Skin epidermis (tissue), 12 donors: Measurements from ENCODE around the gene ZNF530.

Experiments used
- H3K27ac ChIP-seq, 21 experiments: fragments of 200-600 bp; sonication (generic) in 11 of 21; one replicate each; pipeline ENCODE4 v1.5.0; 2020; ENCODE audit warnings: mild to moderate bottlenecking in 3 of 21, inconsistent platforms in 2 of 21, moderate library complexity in 2 of 21
- H3K4me3 ChIP-seq, 7 experiments: fragments of 200-600 bp; sonication (generic) in 2 of 7; one replicate each; pipeline ENCODE4 v1.5.0; 2020; ENCODE audit warnings: inconsistent platforms in 2 of 7, mild to moderate bottlenecking in 2 of 7, moderate library complexity in 1 of 7

ZNF530 gene

DNA sequence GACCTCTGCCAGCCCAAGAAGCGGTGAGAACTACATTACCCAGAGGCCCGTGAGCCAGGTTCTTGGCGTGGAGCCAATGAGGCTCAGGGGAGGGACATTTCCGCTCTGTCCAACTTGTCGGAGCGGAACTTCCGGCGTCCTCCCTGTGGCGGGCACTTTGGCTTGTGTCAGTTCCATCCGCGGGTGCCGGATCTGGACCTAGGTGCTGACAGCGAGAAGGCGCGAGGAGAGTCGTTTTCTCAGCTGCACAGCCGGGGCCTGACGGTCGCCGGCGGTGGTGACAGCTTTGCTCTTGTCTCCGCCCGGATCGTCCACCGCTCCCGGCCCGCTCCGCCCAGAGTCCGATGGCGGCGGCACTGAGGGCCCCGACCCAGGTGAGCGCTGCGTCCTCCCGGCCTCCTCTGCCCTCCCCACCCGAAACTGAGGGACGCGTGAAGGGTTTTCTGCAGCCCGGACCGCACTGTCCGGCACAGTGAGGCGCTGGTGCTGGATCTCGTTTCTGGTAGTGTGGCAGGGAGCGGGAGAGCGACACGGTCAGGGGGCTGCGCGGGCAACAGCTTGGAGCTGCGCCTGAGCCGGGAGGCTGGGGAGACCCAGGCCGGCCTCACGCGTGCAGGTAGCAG is at the start of gene ZNF530:
ZNF530 (plus strand) TSS at position 125 of the 623 bp plus-strand sequence. CDS start 4,461 bp downstream, outside the sequence.
- Histone ChIP-seq H3K27ac (peak within 1 kb of the TSS in 18 of 21 experiments; percentile 7 to 80 (median 51)), H3K4me3 (peak within 1 kb of the TSS; percentile 71 to 93 (median 77))

GRCh38 chr19:57552432-57552831 is 47.3 kb upstream of the ZNF530 start:
- H3K4me3 ChIP-seq = no peak overlapping the region
- no peak overlapping the region for H3K27ac ChIP-seq

- Histone ChIP-seq H3K27ac (no peak overlapping the region), H3K4me3 (no peak overlapping the region)
Observed at GRCh38 chr19:57557659-57558058, 42.0 kb upstream of the ZNF530 start.

- H3K27ac ChIP-seq = peak overlapping the region in 3 of 21 experiments; percentile 72 to 91 (median 87)
- peak overlapping the region; percentile 57 to 95 (median 85) for H3K4me3 ChIP-seq
Observed at GRCh38 chr19:57558525-57558924, 41.2 kb upstream of the ZNF530 start.

- H3K4me3 ChIP-seq = peak overlapping the region; percentile 57 to 95 (median 85)
- H3K27ac ChIP-seq = peak overlapping the region in 18 of 21 experiments; percentile 23 to 91 (median 72)
Observed at GRCh38 chr19:57559008-57559403, 40.7 kb upstream of the ZNF530 start.

GRCh38 chr19:57559404-57560025 is 40.2 kb upstream of the ZNF530 start, which contains the start of gene ZNF550:
ZNF550 (minus strand) TSS chr19:57559863; CDS start chr19:57559682, 181 bp downstream.
- peak within 1 kb of the TSS; percentile 14 to 91 (median 72) for H3K27ac ChIP-seq
- H3K4me3 ChIP-seq = peak within 1 kb of the TSS; percentile 57 to 95 (median 85)

DNA sequence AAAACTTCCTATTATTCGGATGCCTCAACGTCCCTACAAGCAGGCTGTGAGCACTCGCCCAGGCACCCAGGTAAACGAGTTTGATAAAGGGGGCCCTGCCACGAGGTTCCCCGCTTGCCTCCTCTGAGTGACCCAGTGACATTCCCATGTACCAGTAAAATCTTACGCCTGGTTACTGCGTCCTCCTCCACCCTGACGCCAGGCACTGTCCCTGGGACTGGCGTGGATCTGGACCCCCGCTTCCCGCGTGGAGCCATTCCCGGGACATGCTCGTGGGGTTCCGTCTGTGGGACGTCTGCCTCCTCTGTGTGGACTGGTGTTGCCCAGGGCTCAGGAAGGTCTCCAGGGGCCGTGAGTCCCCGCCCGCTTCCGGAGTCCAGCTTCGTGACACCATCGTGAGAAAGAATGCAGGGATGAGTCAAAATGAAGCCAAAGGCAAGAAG is 39.6 kb upstream of the ZNF530 start:
- peak overlapping the region in 17 of 21 experiments; percentile 14 to 91 (median 72) for H3K27ac ChIP-seq

GRCh38 chr19:57563547-57563946 is 36.1 kb upstream of the ZNF530 start:
- Histone ChIP-seq H3K4me3 (no peak overlapping the region), H3K27ac (no peak overlapping the region)

More for the DNA sequence above, 39.6 kb upstream of the ZNF530 start:
- peak overlapping the region; percentile 57 to 95 (median 85) for H3K4me3 ChIP-seq

DNA sequence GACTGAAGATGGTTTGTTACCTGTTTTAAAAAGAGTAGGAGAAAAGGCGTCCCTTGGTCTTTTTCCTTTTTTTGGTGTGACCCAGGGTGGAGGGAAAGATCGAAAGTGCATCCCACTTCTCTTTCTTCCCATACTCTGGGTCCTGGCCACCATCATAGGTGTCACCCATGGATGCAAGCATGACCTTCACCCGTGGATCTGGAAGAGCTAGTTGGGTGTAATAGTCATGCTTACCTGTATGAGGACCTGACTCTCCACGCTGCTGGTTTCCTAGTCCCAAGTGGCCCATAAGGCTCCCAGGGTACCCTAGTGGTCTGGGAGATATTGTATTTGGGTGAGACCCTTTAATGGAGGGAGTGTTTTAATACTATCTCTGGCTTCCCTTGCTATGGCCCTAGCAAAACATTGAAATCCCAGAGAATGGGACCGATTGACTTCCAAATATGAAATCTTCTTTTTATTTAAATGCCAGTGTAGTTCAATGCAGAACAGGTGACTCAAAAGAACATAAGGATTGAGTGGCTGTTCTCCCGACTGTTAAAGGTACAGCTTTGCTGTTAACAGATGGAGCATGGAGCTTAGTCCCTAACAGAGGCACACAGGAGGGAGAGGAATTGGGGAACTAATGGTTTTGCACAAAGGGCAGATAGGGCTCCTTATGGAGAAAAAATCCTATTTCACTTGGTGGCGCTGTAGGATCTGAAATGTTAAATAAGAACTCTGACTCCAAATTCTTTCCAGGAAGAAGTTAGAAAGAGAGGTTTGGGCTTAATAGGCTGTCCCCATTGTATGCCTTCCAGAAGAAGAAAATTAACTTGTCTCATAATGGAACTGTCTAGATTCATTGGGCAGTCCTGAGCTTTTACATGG is 33.1 kb upstream of the ZNF530 start:
- no peak overlapping the region for H3K4me3 ChIP-seq

GRCh38 chr19:57570707-57571106 is 29.0 kb upstream of the ZNF530 start:
- Histone ChIP-seq H3K27ac (no peak overlapping the region), H3K4me3 (no peak overlapping the region)

More for the DNA sequence above, 33.1 kb upstream of the ZNF530 start:
- H3K27ac ChIP-seq = no peak overlapping the region

DNA sequence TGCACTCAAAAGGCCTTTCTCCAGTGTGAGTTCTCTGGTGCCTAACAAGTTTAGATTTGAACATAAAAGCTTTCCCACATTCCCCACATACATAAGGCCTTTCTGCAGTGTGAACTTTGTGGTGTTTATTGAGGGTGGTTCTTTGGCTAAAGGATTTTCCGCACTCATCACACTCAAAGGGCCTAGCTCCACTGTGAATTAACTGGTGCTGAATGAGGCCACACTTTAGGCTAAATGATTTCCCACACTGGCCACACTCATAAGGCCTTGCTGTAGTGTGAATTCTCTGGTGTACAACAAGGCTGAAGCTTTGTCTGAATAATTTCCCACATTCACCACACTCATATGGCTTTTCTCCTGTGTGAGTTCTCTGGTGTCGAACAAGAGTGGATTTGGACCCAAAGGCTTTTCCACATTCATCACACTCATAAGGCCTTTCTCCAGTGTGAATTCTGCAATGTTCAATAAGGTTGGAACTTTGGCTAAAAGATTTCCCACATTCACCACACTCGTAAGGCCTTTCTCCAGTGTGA is 27.2 kb upstream of the ZNF530 start:
- no peak overlapping the region for H3K27ac ChIP-seq
- no peak overlapping the region for H3K4me3 ChIP-seq

GRCh38 chr19:57576661-57577060 is 23.0 kb upstream of the ZNF530 start:
- no peak overlapping the region for H3K27ac ChIP-seq
- no peak overlapping the region for H3K4me3 ChIP-seq

GRCh38 chr19:57578487-57579205 is 21.0 kb upstream of the ZNF530 start, which contains the start of gene ZNF416:
ZNF416 (minus strand) TSS chr19:57578911; CDS start chr19:57578704, 207 bp downstream.
- peak within 1 kb of the TSS; percentile 66 to 100 (median 92) for H3K4me3 ChIP-seq
- peak within 1 kb of the TSS in 20 of 21 experiments; percentile 14 to 94 (median 85) for H3K27ac ChIP-seq

DNA sequence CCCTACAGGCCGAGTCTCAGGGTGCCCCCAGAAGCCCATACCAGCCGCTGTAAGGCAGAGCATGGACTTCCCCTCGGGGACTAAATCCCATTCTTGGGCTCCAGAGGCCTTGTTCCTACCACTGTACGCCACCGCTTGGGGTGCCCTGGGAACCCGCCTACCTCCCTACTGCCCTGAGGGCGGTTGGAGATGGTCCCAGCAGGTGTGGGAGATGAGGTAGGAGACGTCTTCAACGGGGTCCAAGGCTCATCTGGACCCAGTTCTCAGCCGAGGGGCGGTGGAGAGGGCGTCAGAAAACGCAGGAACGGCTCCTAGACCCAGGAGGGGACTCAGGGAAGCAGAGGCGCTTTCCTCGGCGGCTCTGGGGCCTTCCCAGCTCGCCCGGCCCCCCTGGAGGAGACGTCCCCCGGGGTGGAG is 16.6 kb upstream of the ZNF530 start:
- peak overlapping the region in 4 of 21 experiments; percentile 4 to 64 (median 32) for H3K27ac ChIP-seq

DNA sequence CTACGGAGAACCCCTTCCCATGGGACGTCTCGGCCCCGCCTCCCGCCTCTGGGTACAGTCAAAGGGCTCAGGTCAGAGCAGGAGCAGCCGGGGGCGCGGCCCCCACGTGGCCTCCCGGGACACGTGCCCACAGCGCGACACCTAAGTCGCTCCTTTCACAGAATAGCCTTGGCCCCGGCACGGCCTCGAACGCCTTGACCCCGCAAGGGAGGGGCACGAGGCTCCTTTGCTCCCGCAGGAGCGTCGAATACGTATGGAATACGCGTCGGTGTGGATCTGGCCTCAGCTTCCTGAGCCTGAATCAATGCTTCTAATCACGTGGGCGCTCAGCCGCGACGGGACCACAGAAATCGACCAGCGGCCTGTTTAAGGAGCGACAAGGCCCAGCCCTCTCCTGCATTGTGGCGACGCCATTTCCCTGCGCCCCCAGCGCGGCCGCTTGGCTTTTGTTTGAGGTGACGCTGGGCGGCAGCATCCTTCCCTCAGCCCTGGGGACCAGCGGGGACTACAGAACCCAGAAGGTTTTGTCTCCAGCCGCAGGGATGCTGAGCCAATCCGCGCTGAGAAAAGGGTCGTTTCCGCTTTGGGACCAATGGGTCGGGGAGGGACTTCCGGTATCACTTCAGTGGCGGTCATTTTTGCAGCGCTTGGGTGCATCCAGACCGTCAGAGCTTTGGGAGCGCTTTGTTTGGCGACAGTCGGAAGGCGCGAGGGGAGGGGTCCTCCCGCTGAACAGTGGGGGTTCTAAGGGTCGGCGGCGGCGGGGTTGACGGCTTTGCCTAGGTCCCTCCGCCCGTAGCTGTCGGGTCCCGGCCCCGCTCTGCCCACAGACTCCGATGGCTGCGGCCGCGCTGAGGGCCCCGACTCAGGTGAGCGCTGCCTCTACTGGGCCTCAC is 15.9 kb upstream of the ZNF530 start, which contains the start of gene ZIK1:
ZIK1 (plus strand) TSS at position 625 of the 896 bp plus-strand sequence; CDS start at position 837, 212 bp downstream.
- Histone ChIP-seq H3K4me3 (peak within 1 kb of the TSS; percentile 44 to 62 (median 56)), H3K27ac (peak within 1 kb of the TSS in 8 of 21 experiments; percentile 4 to 64 (median 36))

More for the DNA sequence above, 16.6 kb upstream of the ZNF530 start:
- peak overlapping the region in 5 of 7 experiments; percentile 44 to 62 (median 57) for H3K4me3 ChIP-seq

DNA sequence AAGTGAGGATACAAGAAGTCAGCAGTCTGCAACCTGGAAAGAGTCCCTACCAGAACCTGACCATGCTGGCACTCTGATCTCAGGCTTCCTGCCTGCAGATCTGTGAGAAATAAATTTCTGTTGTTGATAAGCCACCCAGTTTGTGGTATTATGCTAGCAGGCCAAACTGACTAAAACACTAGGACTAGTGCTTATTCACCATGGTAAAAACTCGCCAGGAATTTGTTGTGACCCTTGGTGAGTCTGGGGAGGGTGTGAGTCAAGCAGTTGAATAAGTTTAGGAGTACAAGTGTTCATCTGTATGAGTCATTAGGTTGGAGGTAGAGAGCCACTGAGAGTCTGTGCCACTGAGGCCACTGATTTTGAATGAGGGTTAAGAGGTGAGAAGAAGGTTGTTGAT is 12.2 kb upstream of the ZNF530 start:
- no peak overlapping the region for H3K4me3 ChIP-seq

DNA sequence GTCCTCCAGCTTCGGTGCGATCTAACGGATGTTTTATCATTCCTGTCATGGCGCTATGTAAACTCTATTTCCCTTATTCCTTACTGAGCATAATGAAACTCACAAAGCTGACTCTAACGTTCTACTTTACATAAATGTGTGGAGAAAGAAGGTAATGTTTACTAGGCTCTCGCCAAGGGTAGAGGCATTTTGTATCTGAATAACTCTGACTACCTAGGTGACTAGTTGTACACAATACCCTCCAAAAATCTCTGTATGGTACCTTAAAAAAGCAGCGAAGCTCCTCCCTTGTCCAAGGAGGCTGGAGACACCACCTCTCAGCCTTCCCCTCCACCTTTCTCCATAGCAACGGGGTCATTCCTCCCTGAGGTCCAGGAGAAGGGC is 316 bp upstream of the ZNF530 start:
- peak overlapping the region; percentile 71 to 93 (median 77) for H3K4me3 ChIP-seq
- peak overlapping the region in 10 of 21 experiments; percentile 16 to 80 (median 52) for H3K27ac ChIP-seq

More for the DNA sequence above, 12.2 kb upstream of the ZNF530 start:
- H3K27ac ChIP-seq = no peak overlapping the region

DNA sequence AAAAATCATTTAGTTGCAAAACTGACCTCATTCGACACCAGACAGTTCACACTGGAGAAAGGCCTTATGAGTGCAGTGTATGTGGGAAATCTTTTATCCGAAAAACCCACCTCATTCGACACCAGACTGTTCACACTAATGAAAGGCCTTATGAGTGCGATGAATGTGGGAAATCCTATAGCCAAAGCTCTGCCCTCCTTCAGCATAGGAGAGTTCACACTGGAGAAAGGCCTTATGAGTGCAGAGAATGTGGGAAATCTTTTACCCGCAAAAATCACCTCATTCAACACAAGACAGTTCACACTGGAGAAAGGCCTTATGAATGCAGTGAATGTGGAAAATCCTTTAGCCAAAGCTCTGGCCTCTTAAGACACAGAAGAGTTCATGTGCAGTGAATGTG is 7.2 kb downstream of the ZNF530 start:
- H3K27ac ChIP-seq = no peak overlapping the region
- no peak overlapping the region for H3K4me3 ChIP-seq
